Type B pancreatic cell (in vitro differentiated cells): ENCODE results near the gene CBL. TPM values are rescaled to one million over a fixed set of nuclear protein-coding genes. Genes with fewer than 3 reads are reported as not detected.

Experiments used
- DNase-seq: peaks from one replicate; pipeline ENCODE4 v3.0.0; 2021; ENCODE audit warnings: mixed read lengths; ENCODE audit not compliant: unreplicated experiment; ENCODE audit errors: extremely low spot score
- H3K27ac Mint-ChIP-seq: 2 replicates; pipeline ENCODE4 v1.8.0; 2021; ENCODE audit warnings: mild to moderate bottlenecking, mixed read lengths
- H3K27me3 Mint-ChIP-seq: 2 replicates; pipeline ENCODE4 v1.8.0; 2021; ENCODE audit warnings: mixed read lengths
- H3K36me3 Mint-ChIP-seq: 2 replicates; pipeline ENCODE4 v1.8.0; 2021; ENCODE audit warnings: mixed read lengths
- H3K4me1 Mint-ChIP-seq: one replicate; pipeline ENCODE4 v1.8.0; 2021; ENCODE audit warnings: mixed read lengths; ENCODE audit not compliant: unreplicated experiment
- H3K4me3 Mint-ChIP-seq: 2 replicates; pipeline ENCODE4 v1.8.0; 2021; ENCODE audit warnings: mild to moderate bottlenecking, mixed read lengths
- H3K9me3 Mint-ChIP-seq: 2 replicates; pipeline ENCODE4 v1.8.0; 2021; ENCODE audit warnings: mixed read lengths
- CTCF ChIP-seq: fragments of 200-600 bp; sonication (generic); conservative IDR thresholded peaks from 2 replicates; pipeline ENCODE4 v1.5.0; 2021; ENCODE audit warnings: antibody characterized with exemption, mild to moderate bottlenecking
- total RNA-seq: library from RNA; stranded (reverse); gene quantifications from 2 replicates; pipeline ENCODE4 v1.2.1, GENCODE V29; 2021; ENCODE audit warnings: low replicate concordance

CBL gene
- total RNA-seq, 1 donor from 2014 or later = 21.1 TPM

GRCh38 chr11:119350302-119350701, 144.2 kb downstream of the CBL start:
- Mint-ChIP-seq H3K27me3 (peaks cover 27% of the 10 kb centered on the region), H3K36me3 (no peaks in the 10 kb centered on the region), H3K9me3 (no peaks in the 10 kb centered on the region), H3K27ac (no peak overlapping the region), H3K4me3 (no peak overlapping the region), H3K4me1 (peaks cover 6% of the 10 kb centered on the region)
- TF ChIP-seq CTCF = no peak
- no peak for DNase-seq

GRCh38 chr11:119351232-119351631, 145.1 kb downstream of the CBL start:
- DNase-seq = no peak
- Mint-ChIP-seq H3K27me3 (peaks cover 26% of the 10 kb centered on the region), H3K9me3 (no peaks in the 10 kb centered on the region), H3K27ac (no peak overlapping the region), H3K4me1 (peaks cover 6% of the 10 kb centered on the region), H3K4me3 (no peak overlapping the region), H3K36me3 (no peaks in the 10 kb centered on the region)
- TF ChIP-seq CTCF = no peak

DNA sequence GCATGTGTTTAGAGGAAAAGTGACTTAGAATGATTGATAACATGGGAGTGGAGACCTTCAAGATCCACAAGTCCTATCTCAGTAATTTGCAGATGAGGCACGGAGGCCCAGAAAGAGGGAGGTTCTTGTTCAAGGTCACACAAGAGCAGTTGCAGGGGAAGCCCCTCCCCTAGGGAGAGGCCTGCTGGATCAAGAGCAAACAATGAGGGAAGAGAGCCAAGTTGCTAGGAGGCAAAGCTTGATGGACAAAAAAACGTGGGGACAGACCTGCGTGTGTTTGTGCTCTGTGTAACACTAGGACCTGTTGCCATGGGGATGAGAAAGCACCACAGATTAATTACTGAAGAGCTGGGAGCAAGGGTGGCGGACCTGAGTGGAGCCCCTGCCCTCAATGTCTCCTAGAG, 146.7 kb downstream of the CBL start:
- Mint-ChIP-seq H3K27me3 (peaks cover 15% of the 10 kb centered on the region), H3K36me3 (peaks cover 6% of the 10 kb centered on the region), H3K27ac (peak overlapping the region; percentile 32), H3K9me3 (no peaks in the 10 kb centered on the region), H3K4me1 (peaks cover 6% of the 10 kb centered on the region), H3K4me3 (peak overlapping the region; percentile 37)
- DNase-seq = no peak
- TF ChIP-seq CTCF = no peak

DNA sequence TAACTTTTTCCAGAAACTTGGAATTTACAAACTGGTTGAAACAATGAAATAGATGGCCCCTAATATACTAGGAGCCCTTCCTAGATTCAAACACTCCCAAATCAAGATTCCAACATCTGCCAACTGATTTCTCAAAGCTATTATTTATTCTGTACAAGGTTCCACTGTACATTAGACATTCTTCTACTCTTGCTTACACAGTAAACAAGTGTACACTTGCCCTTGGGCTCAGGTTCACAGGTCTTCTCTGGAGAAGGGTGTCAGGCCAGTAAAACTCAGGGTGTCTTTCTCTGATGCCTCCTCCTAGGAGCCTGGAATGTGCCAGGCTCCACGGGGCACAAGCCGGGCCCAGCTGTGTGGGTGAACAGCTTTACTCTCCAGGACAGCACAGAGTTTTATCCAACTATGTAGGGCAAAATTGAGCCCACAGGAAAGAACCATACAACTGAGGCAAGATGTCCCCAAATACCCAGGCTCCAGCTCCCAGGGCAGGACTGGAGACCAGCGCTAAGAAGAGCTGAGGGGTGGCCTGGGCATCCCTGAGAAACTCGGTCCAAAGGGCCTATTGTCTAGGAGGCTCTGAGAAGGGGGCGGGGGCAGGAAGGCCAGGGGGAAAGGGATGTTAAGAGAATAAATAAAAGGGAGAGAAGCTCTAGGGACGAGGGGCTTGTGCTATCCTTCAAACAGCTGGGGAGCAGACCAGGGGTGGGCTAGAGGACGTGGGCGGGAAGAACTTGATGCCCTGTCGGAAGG, 149.1 kb downstream of the CBL start:
- Mint-ChIP-seq H3K9me3 (no peaks in the 10 kb centered on the region), H3K27me3 (peaks cover 12% of the 10 kb centered on the region), H3K27ac (no peak overlapping the region), H3K36me3 (peaks cover 6% of the 10 kb centered on the region), H3K4me3 (peak overlapping the region; percentile 45), H3K4me1 (peaks cover 6% of the 10 kb centered on the region)
- DNase-seq = no peak
- no peak for TF ChIP-seq CTCF

DNA sequence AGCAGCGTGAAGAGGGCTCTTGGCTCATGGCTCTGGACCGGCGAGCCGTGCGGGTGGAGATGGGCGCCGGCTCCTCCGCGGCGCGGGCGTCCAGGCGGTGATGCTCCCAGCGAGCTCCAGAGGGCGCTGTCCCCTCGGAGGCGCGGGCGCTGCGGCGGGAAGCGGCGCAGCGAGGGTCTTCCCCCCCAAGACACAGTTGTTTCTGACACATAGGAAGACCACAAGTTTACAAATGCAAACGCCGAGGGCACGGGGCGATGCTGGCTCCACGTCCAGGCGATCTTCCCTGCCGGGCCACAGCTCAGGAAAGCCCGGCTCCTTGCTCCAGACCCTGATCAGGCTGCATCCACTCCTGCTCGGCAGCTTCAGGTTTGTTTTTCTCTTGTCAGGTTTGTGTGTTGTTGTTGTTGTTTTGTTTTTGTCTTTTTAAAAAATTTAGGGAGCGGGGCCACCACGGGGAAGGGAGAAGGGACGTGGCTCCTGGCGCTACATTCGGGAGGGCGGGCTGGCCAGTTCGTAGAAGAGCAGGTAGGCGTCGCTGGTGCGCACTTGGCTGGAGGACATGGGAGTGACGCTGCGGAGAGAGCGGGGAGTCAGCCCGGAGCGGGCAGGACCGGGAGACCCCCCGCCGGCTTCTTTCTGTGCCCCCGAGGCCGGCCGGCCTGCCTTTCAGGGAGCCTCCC, 150.4 kb downstream of the CBL start:
- Mint-ChIP-seq H3K9me3 (no peaks in the 10 kb centered on the region), H3K27ac (peak overlapping the region; percentile 74)
- DNase-seq = no peak

More for the DNA sequence above, 150.4 kb downstream of the CBL start:
- peak; percentile 99 for TF ChIP-seq CTCF
- Mint-ChIP-seq H3K4me3 (peak overlapping the region; percentile 93), H3K36me3 (peaks cover 6% of the 10 kb centered on the region), H3K4me1 (peaks cover 14% of the 10 kb centered on the region), H3K27me3 (peaks cover 8% of the 10 kb centered on the region)
